ENCODE results near the gene RSPH1. TPM values are rescaled to one million over a fixed set of nuclear protein-coding genes. Genes with fewer than 3 reads are reported as not detected.

Gene RSPH1
- total RNA-seq, 2 donors from 2014 or later: 6.9 to 7.5 TPM

GRCh38 chr21:42542596-42542995, 46.6 kb upstream of the RSPH1 start:
- Histone ChIP-seq H3K27me3 (no peaks in the 10 kb centered on the region), H3K27ac (no peak overlapping the region), H3K4me1 (no peaks in the 10 kb centered on the region), H3K36me3 (peaks cover 21% of the 10 kb centered on the region), H3K9me3 (no peaks in the 10 kb centered on the region), H3K4me3 (no peak overlapping the region), H3K9ac (ENCODE audit: low read depth in 2 of 2, low read length in 2 of 2) (no peak overlapping the region)
- intact Hi-C loops (cut with DNase I): no loop called here
- TF ChIP-seq CTCF (IDR thresholded peaks at IDR 0.05): no peak
- no peak for DNase-seq

- no peak overlapping the region for H3K9ac ChIP-seq (ENCODE audit: low read depth in 2 of 2, low read length in 2 of 2)
- no peak for TF ChIP-seq CTCF (IDR thresholded peaks at IDR 0.05)
- H3K4me3 ChIP-seq: no peak overlapping the region
- no peak overlapping the region for H3K27ac ChIP-seq
- no peaks in the 10 kb centered on the region for H3K4me1 ChIP-seq
- peaks cover 19% of the 10 kb centered on the region for H3K36me3 ChIP-seq
- no peaks in the 10 kb centered on the region for H3K9me3 ChIP-seq
- no peaks in the 10 kb centered on the region for H3K27me3 ChIP-seq
- intact Hi-C loops (cut with DNase I): no loop called here
- no peak for DNase-seq
These were observed 46.2 kb upstream of the RSPH1 start for GRCh38 chr21:42542196-42542595.

- DNase-seq: no peak
- Histone ChIP-seq H3K9ac (ENCODE audit: low read depth in 2 of 2, low read length in 2 of 2) (no peak overlapping the region), H3K9me3 (no peaks in the 10 kb centered on the region), H3K4me1 (no peaks in the 10 kb centered on the region), H3K27me3 (no peaks in the 10 kb centered on the region), H3K4me3 (no peak overlapping the region), H3K27ac (no peak overlapping the region), H3K36me3 (peaks cover 15% of the 10 kb centered on the region)
- TF ChIP-seq CTCF (IDR thresholded peaks at IDR 0.05): no peak
- intact Hi-C loops (cut with DNase I): no loop called here
These were observed 45.6 kb upstream of the RSPH1 start for GRCh38 chr21:42541618-42542017.

GRCh38 chr21:42541174-42541573, 45.1 kb upstream of the RSPH1 start:
- H3K9me3 ChIP-seq: no peaks in the 10 kb centered on the region
- no peak overlapping the region for H3K9ac ChIP-seq (ENCODE audit: low read depth in 2 of 2, low read length in 2 of 2)
- H3K4me1 ChIP-seq: no peaks in the 10 kb centered on the region
- TF ChIP-seq CTCF (IDR thresholded peaks at IDR 0.05): no peak
- no peaks in the 10 kb centered on the region for H3K27me3 ChIP-seq
- DNase-seq: no peak
- intact Hi-C loops (cut with DNase I): no loop called here
- H3K36me3 ChIP-seq: peaks cover 10% of the 10 kb centered on the region
- no peak overlapping the region for H3K27ac ChIP-seq
- no peak overlapping the region for H3K4me3 ChIP-seq

GRCh38 chr21:42540396-42540795, 44.4 kb upstream of the RSPH1 start:
- Histone ChIP-seq H3K27me3 (no peaks in the 10 kb centered on the region), H3K9me3 (no peaks in the 10 kb centered on the region), H3K4me1 (no peaks in the 10 kb centered on the region), H3K9ac (ENCODE audit: low read depth in 2 of 2, low read length in 2 of 2) (no peak overlapping the region), H3K27ac (no peak overlapping the region), H3K4me3 (no peak overlapping the region), H3K36me3 (peaks cover 6% of the 10 kb centered on the region)
- intact Hi-C loops (cut with DNase I): no loop called here
- no peak for TF ChIP-seq CTCF (IDR thresholded peaks at IDR 0.05)
- no peak for DNase-seq

- H3K27ac ChIP-seq: no peak overlapping the region
These were observed 43.9 kb upstream of the RSPH1 start for GRCh38 chr21:42539931-42540343.

More at GRCh38 chr21:42539931-42540343, 43.9 kb upstream of the RSPH1 start:
- DNase-seq: no peak
- intact Hi-C loops (cut with DNase I): no loop called here
- Histone ChIP-seq H3K36me3 (peaks cover 6% of the 10 kb centered on the region), H3K27me3 (no peaks in the 10 kb centered on the region), H3K9me3 (no peaks in the 10 kb centered on the region), H3K4me1 (peaks cover under 1% of the 10 kb centered on the region), H3K4me3 (no peak overlapping the region), H3K9ac (ENCODE audit: low read depth in 2 of 2, low read length in 2 of 2) (no peak overlapping the region)
- TF ChIP-seq CTCF (IDR thresholded peaks at IDR 0.05): no peak

Data from colonic mucosa (tissue), 4 donors.